GM12878 (cell line): ENCODE measurements around the gene ATP6V0A4.

ENCODE experiments used
- BCL3 ChIP-seq: IDR thresholded peaks from 2 replicates; pipeline ENCODE4 v1.6.1; 2011; ENCODE audit warnings: borderline replicate concordance, low read depth, mild to moderate bottlenecking, moderate library complexity, low read length; ENCODE audit not compliant: insufficient read depth, poor library complexity, severe bottlenecking
- DPF2 ChIP-seq: fragments of 450-650 bp; IDR thresholded peaks from 2 replicates; pipeline ENCODE4 v1.6.1; 2017; ENCODE audit warnings: mild to moderate bottlenecking
- LARP7 ChIP-seq: fragments of 450-650 bp; IDR thresholded peaks from 2 replicates; pipeline ENCODE4 v1.6.1; 2017; ENCODE audit warnings: mild to moderate bottlenecking
- POLR2AphosphoS5 ChIP-seq: IDR thresholded peaks from 2 replicates; pipeline ENCODE4 v1.6.1; 2011; ENCODE audit warnings: mild to moderate bottlenecking, low read length, inconsistent platforms
- SUZ12 ChIP-seq: fragments of 200-600 bp; sonication (generic); IDR thresholded peaks from one replicate; pipeline ENCODE4 v1.6.1; 2018; ENCODE audit warnings: antibody characterized with exemption, mild to moderate bottlenecking; ENCODE audit not compliant: unreplicated experiment

- no peak for TF ChIP-seq DPF2
- TF ChIP-seq SUZ12: no peak
- TF ChIP-seq LARP7: no peak
- no peak for TF ChIP-seq POLR2AphosphoS5
- TF ChIP-seq BCL3: no peak
These were observed 68.6 kb downstream of the ATP6V0A4 start for GRCh38 chr7:138729444-138729843.
